Measurements from ENCODE around the gene ZNF665. TPM values are rescaled to one million over a fixed set of nuclear protein-coding genes. Genes with fewer than 3 reads are reported as not detected.
"Not testable (repeated sequence)": the region's sequence is repeated elsewhere in the genome, so short reads cannot be mapped to it uniquely, and the experiment has no call there.

The ZNF665 gene
- total RNA-seq (1 to 10 TPM in 4 of 9 donors, under 1 TPM in 5; 0.38 to 3.6 (median 1.00) TPM), polyA plus RNA-seq (1 to 10 TPM in 1 of 2 donors, under 1 TPM in 1; 0.85 to 1.2 TPM)
- long read RNA-seq, donor 1: 0 reads
- long read RNA-seq, donor 2, full-length matches to known transcripts: 3 of 4 reads
- long read RNA-seq, donor 2, partial matches to known transcripts: 0 of 4 reads
- long read RNA-seq, donor 2, other reads (novel, unspliced or antisense): 1 of 4 reads
- long read RNA-seq, donor 3, partial matches to known transcripts: 0 of 1 reads
- long read RNA-seq, donor 3, other reads (novel, unspliced or antisense): 1 of 1 reads

DNA sequence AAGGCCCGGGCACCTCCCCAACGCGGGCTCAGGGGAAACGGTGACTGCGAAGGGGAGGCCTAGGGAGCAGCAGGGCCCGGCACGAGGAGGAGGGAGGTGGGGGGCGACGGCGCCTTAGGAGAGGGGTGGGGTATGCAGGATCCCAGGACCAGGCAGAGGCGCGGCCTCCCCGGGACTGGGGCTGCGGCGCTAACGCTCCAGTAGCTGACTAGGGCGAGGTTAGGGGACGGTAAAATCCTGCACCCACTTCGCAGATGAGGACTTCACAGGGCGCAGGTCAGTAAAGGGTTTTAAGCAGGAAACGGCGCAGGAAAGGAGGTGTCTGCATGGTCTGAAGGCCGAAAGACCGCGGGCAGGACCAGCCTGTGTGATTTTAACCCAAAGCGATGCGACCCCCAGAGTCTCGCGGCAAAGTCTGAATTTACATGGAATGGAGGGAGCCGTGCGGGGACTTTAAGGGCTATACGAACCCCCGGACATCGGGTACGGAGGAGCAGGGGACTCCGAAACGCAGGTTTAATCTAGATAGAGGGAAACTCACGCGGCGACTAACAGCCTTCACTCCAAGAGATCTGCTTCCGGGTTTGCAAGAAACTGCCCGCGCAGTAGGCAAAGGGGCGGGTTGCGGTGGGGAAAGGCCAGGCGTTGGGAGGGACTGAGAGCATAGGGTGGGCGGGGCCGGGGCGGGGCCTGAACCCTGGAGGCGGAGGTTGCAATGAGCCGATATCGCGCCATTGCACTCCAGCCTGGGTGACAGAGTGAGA lies at the start of gene ZNF665:
TSS of gene ZNF665 (minus strand) at position 588 of the 764 bp plus-strand sequence. CDS start 10,460 bp downstream, outside the sequence.
- peak; percentile 85 to 88 (median 86) for ATAC-seq
- Histone ChIP-seq H3K9me3 (peaks cover 0 to 4% (median 0%) of the 10 kb centered on the region in 12 donors), H3K27ac (peak within 1 kb of the TSS; percentile 15 to 90 (median 74)), H3K36me3 (peaks cover 0 to 12% (median 0%) of the 10 kb centered on the region in 9 donors), H3K4me3 (peak within 1 kb of the TSS; percentile 58 to 98 (median 78)), H3K27me3 (no peaks in the 10 kb centered on the region), H3K4me1 (peaks cover 0 to 33% (median 13%) of the 10 kb centered on the region in 12 donors)
- peak; percentile 89 to 93 (median 92) for DNase-seq
- intact Hi-C loops (cut with DNase I): loop anchor here (5.0 to 10.0 kb wide), 12 partner anchors 36 to 552 kb away; partner anchors contain the start of genes ZNF525 (in 2 of the 10), VN1R2 (in 1 of the 10), ZNF160 (in 1 of the 10) and ZNF347 (in 1 of the 10)
- TF ChIP-seq POLR2A (IDR thresholded peaks at IDR 0.05): peak in 1 of 2 donors; percentile 55
- TF ChIP-seq, protein P1, sequence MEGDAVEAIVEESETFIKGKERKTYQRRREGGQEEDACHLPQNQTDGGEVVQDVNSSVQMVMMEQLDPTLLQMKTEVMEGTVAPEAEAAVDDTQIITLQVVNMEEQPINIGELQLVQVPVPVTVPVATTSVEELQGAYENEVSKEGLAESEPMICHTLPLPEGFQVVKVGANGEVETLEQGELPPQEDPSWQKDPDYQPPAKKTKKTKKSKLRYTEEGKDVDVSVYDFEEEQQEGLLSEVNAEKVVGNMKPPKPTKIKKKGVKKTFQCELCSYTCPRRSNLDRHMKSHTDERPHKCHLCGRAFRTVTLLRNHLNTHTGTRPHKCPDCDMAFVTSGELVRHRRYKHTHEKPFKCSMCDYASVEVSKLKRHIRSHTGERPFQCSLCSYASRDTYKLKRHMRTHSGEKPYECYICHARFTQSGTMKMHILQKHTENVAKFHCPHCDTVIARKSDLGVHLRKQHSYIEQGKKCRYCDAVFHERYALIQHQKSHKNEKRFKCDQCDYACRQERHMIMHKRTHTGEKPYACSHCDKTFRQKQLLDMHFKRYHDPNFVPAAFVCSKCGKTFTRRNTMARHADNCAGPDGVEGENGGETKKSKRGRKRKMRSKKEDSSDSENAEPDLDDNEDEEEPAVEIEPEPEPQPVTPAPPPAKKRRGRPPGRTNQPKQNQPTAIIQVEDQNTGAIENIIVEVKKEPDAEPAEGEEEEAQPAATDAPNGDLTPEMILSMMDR (IDR thresholded peaks at IDR 0.05): no peak
- WGBS, 4 donors: 0 to 1% (median 1%) methylated on average over 30 to 53 of the region's 53 CpGs

DNA sequence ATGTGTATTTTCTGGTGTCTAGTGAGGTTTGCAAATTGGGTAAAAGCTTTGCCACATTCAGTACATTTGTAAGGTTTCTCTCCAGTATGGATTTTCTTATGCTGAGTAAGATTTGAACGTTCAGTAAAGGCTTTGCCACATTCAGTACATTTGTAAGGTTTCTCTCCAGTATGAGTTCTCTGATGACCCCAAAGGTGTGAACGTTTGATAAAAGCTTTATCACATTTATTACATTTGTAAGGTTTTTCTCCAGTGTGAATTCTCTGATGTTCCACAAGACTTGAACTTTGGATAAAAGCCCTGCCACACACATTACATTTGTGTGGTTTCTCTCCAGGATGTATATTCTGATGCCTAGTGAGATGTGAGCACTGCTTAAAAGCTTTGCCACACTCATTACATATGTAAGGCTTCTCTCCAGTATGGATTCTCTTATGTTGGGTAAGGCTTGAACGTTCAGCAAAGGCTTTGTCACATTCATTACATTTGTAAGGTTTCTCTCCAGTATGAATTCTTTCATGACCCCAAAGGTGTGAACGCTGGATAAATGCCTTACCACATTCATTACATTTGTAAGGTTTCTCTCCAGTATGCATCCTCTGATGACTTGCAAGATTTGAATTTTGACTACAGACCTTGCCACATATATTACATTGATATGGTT lies 44.1 kb upstream of the ZNF665 start:
- ATAC-seq: no peak
- H3K27me3 ChIP-seq: no peaks in the 10 kb centered on the region
- no peaks in the 10 kb centered on the region for H3K4me1 ChIP-seq
- no peak overlapping the region for H3K27ac ChIP-seq
- peaks cover 3 to 100% (median 100%) of the 10 kb centered on the region in 12 donors for H3K9me3 ChIP-seq
- WGBS, 4 donors: 96% methylated on average over 4 of the region's 4 CpGs
- intact Hi-C loops (cut with DNase I): no loop called here
- no peak overlapping the region for H3K4me3 ChIP-seq
- peaks cover 24 to 59% (median 51%) of the 10 kb centered on the region in 9 donors for H3K36me3 ChIP-seq
- no peak for DNase-seq
- TF ChIP-seq POLR2A (IDR thresholded peaks at IDR 0.05): no peak

DNA sequence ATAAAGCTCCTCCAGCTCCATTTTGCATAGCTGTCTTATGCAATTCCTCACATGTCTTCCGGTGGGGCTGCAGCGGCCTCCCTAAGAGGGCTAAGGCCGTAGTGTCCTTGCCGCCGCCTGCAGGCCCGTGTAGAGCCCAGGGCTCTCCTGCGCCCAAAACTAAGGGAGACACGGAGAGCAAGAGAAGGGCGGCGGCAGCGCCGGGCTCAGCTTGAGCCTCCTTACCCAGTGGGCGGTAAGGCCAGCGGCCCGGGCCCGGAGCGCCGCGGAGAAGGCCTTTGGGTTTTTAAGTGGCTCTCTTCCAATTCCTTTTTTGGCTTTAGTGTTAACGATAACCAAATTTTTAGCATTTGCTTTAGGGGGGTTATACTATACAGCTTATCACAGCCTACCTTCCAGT lies 31.4 kb upstream of the ZNF665 start:
- ATAC-seq (no peak), DNase-seq (no peak)
- Histone ChIP-seq H3K4me1 (no peaks in the 10 kb centered on the region), H3K4me3 (no peak overlapping the region), H3K27ac (no peak overlapping the region), H3K27me3 (no peaks in the 10 kb centered on the region), H3K36me3 (peaks cover 0 to 4% (median 0%) of the 10 kb centered on the region in 9 donors), H3K9me3 (peaks cover 0 to 86% (median 71%) of the 10 kb centered on the region in 12 donors)
- intact Hi-C loops (cut with DNase I): no loop called here
- TF ChIP-seq, protein P1 (IDR thresholded peaks at IDR 0.05): no peak
- no peak for TF ChIP-seq POLR2A (IDR thresholded peaks at IDR 0.05)
- whole genome bisulfite sequencing, 4 donors: 89 to 92% (median 92%) methylated on average over 14 to 20 of the region's 20 CpGs

DNA sequence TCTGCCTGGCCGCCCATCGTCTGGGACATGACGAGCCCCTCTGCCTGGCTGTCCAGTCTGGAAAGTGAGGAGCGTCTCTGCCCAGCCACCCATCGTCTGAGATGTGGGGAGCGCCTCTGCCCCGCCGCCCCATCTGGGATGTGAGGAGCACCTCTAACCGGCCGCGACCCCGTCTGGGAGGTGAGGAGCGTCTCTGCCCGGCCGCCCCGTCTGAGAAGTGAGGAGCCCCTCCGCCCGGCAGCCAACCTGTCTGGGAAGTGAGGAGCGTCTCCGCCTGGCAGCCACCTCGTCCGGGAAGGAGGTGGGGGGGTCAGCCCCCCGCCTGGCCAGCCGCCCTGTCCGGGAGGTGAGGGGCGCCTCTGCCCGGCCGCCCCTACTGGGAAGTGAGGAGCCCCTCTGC lies 29.6 kb upstream of the ZNF665 start:
- DNase-seq; H3K4me1 ChIP-seq; H3K27ac ChIP-seq; H3K36me3 ChIP-seq; H3K27me3 ChIP-seq; intact Hi-C loops (cut with DNase I); ATAC-seq; H3K4me3 ChIP-seq: not testable (repeated sequence)
- WGBS, 4 donors: 96 to 97% methylated on average over 27 to 28 of the region's 28 CpGs; no CpG with 5 or more reads in 2 of the 4 donors
- H3K9me3 ChIP-seq: peaks cover 0 to 86% (median 70%) of the 10 kb centered on the region in 12 donors

Measured in heart left ventricle (tissue), 16 donors.